GM12865 (cell line): Measurements from ENCODE around the gene PWP1.

ENCODE experiments used
- DNase-seq: peaks from one replicate; pipeline ENCODE4 v3.0.0; 2010; ENCODE audit warnings: low read depth
- H3K4me3 ChIP-seq: 2 replicates; pipeline ENCODE4 v1.5.1; 2011; ENCODE audit warnings: mild to moderate bottlenecking, low read depth, low read length, control low read depth
- TF ChIP-seq, protein P1 (sequence below): IDR thresholded peaks from 2 replicates; pipeline ENCODE4 v1.5.1; 2011; ENCODE audit warnings: low read length, control low read depth, low read depth, inconsistent platforms; ENCODE audit not compliant: insufficient read depth; ENCODE audit errors: missing control alignments

The PWP1 gene

DNA sequence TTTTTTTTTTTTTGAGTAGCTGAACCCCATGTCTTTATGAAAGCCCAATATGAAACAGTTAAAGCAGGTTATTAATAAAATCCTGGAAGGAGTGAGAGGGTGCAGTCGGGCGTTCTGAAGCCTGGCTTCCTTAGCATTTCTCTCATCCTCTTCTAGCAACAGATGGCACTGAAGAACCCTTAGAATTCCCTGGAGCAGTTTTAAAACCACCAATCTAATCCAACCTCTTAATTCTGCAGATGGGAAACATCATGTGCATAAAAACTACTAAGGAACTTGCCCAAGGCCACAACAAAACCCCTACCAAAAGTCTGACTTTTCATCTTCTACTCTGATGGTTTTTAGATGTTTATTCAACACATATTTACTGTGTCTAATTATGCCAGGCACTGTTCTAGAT is 50.2 kb downstream of the PWP1 start:
- no peak overlapping the region for H3K4me3 ChIP-seq
- TF ChIP-seq, protein P1, sequence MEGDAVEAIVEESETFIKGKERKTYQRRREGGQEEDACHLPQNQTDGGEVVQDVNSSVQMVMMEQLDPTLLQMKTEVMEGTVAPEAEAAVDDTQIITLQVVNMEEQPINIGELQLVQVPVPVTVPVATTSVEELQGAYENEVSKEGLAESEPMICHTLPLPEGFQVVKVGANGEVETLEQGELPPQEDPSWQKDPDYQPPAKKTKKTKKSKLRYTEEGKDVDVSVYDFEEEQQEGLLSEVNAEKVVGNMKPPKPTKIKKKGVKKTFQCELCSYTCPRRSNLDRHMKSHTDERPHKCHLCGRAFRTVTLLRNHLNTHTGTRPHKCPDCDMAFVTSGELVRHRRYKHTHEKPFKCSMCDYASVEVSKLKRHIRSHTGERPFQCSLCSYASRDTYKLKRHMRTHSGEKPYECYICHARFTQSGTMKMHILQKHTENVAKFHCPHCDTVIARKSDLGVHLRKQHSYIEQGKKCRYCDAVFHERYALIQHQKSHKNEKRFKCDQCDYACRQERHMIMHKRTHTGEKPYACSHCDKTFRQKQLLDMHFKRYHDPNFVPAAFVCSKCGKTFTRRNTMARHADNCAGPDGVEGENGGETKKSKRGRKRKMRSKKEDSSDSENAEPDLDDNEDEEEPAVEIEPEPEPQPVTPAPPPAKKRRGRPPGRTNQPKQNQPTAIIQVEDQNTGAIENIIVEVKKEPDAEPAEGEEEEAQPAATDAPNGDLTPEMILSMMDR, result no peak
- DNase-seq, result no peak

GRCh38 chr12:107736914-107737313 is 51.3 kb downstream of the PWP1 start:
- peak; percentile 83 for DNase-seq
- TF ChIP-seq, protein P1, result peak; percentile 26
- H3K4me3 ChIP-seq, result no peak overlapping the region

DNA sequence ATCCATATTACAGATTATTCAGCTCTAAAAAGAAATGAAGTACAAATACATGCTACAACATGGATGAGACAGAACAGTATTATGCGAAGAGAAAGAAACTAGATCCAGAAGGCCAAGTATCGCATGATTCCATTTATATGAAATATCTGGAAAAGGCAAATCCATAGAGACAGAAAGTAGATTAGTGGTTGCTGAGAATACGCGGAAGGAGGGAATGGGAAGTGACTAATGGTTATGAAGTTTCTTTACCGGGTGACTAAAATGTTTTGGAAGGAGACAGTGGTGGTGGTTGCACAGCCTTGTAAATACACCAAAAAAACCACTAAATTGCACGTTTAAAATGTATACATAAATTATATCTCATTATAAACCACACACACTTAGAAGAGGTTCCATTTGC is 62.9 kb downstream of the PWP1 start:
- TF ChIP-seq, protein P1, result no peak
- DNase-seq, result no peak
- H3K4me3 ChIP-seq, result no peak overlapping the region

- TF ChIP-seq, protein P1, result no peak
- no peak overlapping the region for H3K4me3 ChIP-seq
- DNase-seq, result no peak
Observed at GRCh38 chr12:107749083-107749482, 63.5 kb downstream of the PWP1 start.

DNA sequence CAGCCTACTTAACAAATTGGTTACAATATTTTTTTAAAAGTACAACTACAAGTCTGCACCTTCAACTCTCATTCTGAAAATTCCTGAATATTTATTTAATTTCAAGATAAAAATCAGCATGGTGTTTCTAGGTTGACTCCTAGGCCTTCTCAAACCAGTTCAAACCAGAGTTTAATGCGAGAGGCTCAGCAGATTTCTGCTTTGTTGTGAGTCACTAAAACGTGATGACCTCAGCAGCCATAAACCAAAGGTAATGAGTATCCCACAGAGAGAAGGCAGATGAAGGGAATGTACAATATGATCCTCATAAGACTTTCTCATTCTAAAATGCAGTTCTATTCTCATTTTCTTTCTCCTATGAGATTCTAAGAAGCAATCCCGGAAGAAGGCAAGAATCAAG is 73.8 kb downstream of the PWP1 start:
- peak overlapping the region; percentile 75 for H3K4me3 ChIP-seq
- peak; percentile 44 for DNase-seq
- TF ChIP-seq, protein P1, result no peak

GRCh38 chr12:107760207-107760808 is 74.7 kb downstream of the PWP1 start:
- peak overlapping the region; percentile 75 for H3K4me3 ChIP-seq
- TF ChIP-seq, protein P1, result no peak
- peak; percentile 45 for DNase-seq
